ENCODE results near the gene TBKBP1. TPM values are rescaled to one million over a fixed set of nuclear protein-coding genes. Genes with fewer than 3 reads are reported as not detected.

Gene TBKBP1
- total RNA-seq, 2 donors from 2014 or later = 1.3 to 2.9 TPM

GRCh38 chr17:47744168-47745036, 50.4 kb downstream of the TBKBP1 start:
- Histone ChIP-seq H3K27me3 (peaks cover 4% of the 10 kb centered on the region), H3K4me3 (no peak overlapping the region), H3K9ac (ENCODE audit: low read depth in 2 of 2, low read length in 2 of 2) (no peak overlapping the region), H3K9me3 (no peaks in the 10 kb centered on the region), H3K36me3 (no peaks in the 10 kb centered on the region), H3K27ac (no peak overlapping the region), H3K4me1 (no peaks in the 10 kb centered on the region)
- no peak for DNase-seq
- TF ChIP-seq CTCF (IDR thresholded peaks at IDR 0.05) = no peak
- intact Hi-C loops (cut with DNase I) = no loop called here

GRCh38 chr17:47745037-47745380, 51.0 kb downstream of the TBKBP1 start:
- Histone ChIP-seq H3K36me3 (no peaks in the 10 kb centered on the region), H3K4me1 (no peaks in the 10 kb centered on the region), H3K4me3 (no peak overlapping the region), H3K9ac (ENCODE audit: low read depth in 2 of 2, low read length in 2 of 2) (no peak overlapping the region), H3K9me3 (no peaks in the 10 kb centered on the region), H3K27ac (no peak overlapping the region), H3K27me3 (peaks cover 4% of the 10 kb centered on the region)
- intact Hi-C loops (cut with DNase I) = no loop called here
- TF ChIP-seq CTCF (IDR thresholded peaks at IDR 0.05) = no peak
- no peak for DNase-seq

- H3K27me3 ChIP-seq = no peaks in the 10 kb centered on the region
- no peak for TF ChIP-seq CTCF (IDR thresholded peaks at IDR 0.05)
These were observed 57.5 kb downstream of the TBKBP1 start for GRCh38 chr17:47751471-47751870.

GRCh38 chr17:47757386-47757785, 63.4 kb downstream of the TBKBP1 start:
- intact Hi-C loops (cut with DNase I) = no loop called here
- H3K4me3 ChIP-seq = no peak overlapping the region
- H3K27me3 ChIP-seq = no peaks in the 10 kb centered on the region
- no peaks in the 10 kb centered on the region for H3K9me3 ChIP-seq
- H3K27ac ChIP-seq = no peak overlapping the region
- H3K36me3 ChIP-seq = no peaks in the 10 kb centered on the region
- no peak for DNase-seq
- TF ChIP-seq CTCF (IDR thresholded peaks at IDR 0.05) = no peak
- no peaks in the 10 kb centered on the region for H3K4me1 ChIP-seq
- no peak overlapping the region for H3K9ac ChIP-seq (ENCODE audit: low read depth in 2 of 2, low read length in 2 of 2)

More at GRCh38 chr17:47751471-47751870, 57.5 kb downstream of the TBKBP1 start:
- no peak overlapping the region for H3K4me3 ChIP-seq
- no peak for DNase-seq
- H3K4me1 ChIP-seq = no peaks in the 10 kb centered on the region
- intact Hi-C loops (cut with DNase I) = no loop called here
- no peaks in the 10 kb centered on the region for H3K36me3 ChIP-seq
- no peak overlapping the region for H3K27ac ChIP-seq
- no peaks in the 10 kb centered on the region for H3K9me3 ChIP-seq
- H3K9ac ChIP-seq (ENCODE audit: low read depth in 2 of 2, low read length in 2 of 2) = no peak overlapping the region

GRCh38 chr17:47760409-47761140, 66.6 kb downstream of the TBKBP1 start:
- Histone ChIP-seq H3K9ac (ENCODE audit: low read depth in 2 of 2, low read length in 2 of 2) (no peak overlapping the region), H3K27me3 (no peaks in the 10 kb centered on the region), H3K4me3 (no peak overlapping the region), H3K36me3 (no peaks in the 10 kb centered on the region), H3K9me3 (no peaks in the 10 kb centered on the region), H3K4me1 (no peaks in the 10 kb centered on the region), H3K27ac (no peak overlapping the region)
- intact Hi-C loops (cut with DNase I) = no loop called here
- DNase-seq = no peak
- no peak for TF ChIP-seq CTCF (IDR thresholded peaks at IDR 0.05)

Other genes with a start within 250 kb of the TBKBP1 start
- 100 to 1,000 TPM; 122 to 177 TPM for gene NPEPPS, start 163.1 kb upstream of the TBKBP1 start, total RNA-seq
- 100 to 1,000 TPM; 247 to 356 TPM for gene KPNB1, start 44.2 kb upstream of the TBKBP1 start, total RNA-seq
- under 1 TPM; 0.40 to 0.49 TPM for gene TBX21, start 39.1 kb downstream of the TBKBP1 start, total RNA-seq
- gene OSBPL7, start 127.6 kb downstream of the TBKBP1 start, total RNA-seq = 10 to 100 TPM; 34.8 to 93.6 TPM
- gene MRPL10, start 137.4 kb downstream of the TBKBP1 start, total RNA-seq = 10 to 100 TPM; 32.2 to 50.8 TPM
- under 1 TPM; 0.20 to 0.21 TPM for gene LRRC46, start 137.5 kb downstream of the TBKBP1 start, total RNA-seq
- 10 to 100 TPM; 36.8 to 40.0 TPM for gene SCRN2, start 147.1 kb downstream of the TBKBP1 start, total RNA-seq
- 1 to 10 TPM; 8.7 to 8.8 TPM for gene SP6, start 157.0 kb downstream of the TBKBP1 start, total RNA-seq
- 10 to 100 TPM; 18.1 to 21.6 TPM for gene SP2, start 202.1 kb downstream of the TBKBP1 start, total RNA-seq
- 10 to 100 TPM; 18.1 to 70.5 TPM for gene PNPO, start 247.4 kb downstream of the TBKBP1 start, total RNA-seq